ENCODE measurements around the gene MTRFR.

The MTRFR gene

DNA sequence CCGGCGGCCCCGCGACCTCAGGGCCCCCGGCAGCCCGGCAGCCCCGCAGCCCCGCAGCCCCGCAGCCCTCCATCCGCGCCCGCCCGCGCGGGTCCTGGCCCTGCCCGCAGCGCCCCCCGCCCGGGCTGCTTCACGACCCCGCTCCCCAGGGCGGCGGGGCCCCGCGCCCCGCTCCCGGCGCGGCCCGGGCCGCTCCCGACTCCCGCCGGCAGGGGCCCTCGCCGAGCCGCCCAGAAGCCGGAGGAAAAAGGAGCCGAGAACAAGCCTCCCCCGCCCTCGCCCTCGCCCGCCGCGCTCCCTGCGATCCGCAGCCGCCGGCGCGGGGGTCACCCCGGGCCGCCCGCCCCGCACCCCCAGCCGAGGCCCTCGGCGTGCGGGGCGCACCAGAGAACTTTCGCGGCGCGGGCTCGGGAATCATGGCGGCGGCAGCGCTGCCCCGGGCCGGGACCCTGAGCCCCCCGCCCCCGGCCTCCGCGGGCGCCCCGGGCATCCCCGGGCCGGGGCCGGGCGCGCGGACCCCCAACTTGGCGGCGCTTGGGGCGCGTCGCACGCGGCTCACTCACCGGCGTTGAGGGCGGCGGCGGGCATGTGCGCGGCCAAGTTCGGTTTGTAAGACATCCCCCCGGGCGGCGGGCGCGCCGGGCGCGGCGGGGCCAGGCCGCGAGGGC lies 37.9 kb downstream of the MTRFR start:
- peak; percentile 70 for DNase-seq

DNA sequence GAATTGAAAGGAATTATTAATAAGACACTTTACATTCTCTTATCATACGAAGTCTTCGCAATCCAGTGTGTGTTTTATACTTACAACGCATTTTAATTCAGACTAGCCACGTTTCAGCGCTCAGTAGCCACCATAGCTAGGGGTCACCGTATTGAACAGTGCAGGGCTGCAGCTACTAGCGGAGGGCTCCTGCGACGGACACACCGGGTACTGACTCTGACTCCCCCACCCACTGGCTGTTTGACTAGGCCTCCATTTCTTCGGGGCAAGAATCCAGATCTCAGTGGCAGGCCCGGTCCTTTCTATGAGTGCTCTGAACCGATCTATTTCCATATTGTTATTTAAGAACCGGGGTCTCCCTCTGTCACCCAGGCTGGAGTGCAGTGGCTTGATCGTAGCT lies 39.9 kb downstream of the MTRFR start:
- no peak for DNase-seq

- DNase-seq = no peak
Observed at GRCh38 chr12:123278101-123278627, 44.9 kb downstream of the MTRFR start.

- DNase-seq = no peak
Observed at GRCh38 chr12:123280971-123281370, 47.7 kb downstream of the MTRFR start.

- no peak for DNase-seq
Observed at GRCh38 chr12:123282111-123282510, 48.9 kb downstream of the MTRFR start.

GRCh38 chr12:123283461-123283860 lies 50.2 kb downstream of the MTRFR start:
- no peak for DNase-seq

GRCh38 chr12:123284669-123285068 lies 51.4 kb downstream of the MTRFR start:
- no peak for DNase-seq

- DNase-seq = no peak
Observed at GRCh38 chr12:123286652-123287373, 53.6 kb downstream of the MTRFR start.

- no peak for DNase-seq
Observed at GRCh38 chr12:123288751-123289346, 55.6 kb downstream of the MTRFR start.

DNA sequence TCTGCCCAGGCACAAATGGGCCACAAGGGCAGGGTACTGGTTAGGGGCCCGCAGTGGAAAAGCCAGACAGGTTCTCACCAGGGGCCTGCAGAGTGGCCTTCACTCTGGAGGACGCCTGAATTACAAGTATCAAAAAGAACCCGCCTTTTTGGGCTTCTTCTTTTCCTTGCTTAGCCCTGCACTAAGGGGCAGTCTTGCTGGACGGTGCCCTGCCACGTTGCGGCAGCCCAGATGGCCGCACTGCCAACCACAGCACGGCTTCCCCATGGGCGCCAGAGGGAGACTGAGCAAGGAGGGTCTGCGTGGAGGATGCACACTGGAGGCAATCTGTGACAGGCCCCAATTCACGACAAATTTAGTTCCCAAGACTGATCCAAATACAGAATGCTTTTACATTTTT lies 56.7 kb downstream of the MTRFR start:
- no peak for DNase-seq

DNA sequence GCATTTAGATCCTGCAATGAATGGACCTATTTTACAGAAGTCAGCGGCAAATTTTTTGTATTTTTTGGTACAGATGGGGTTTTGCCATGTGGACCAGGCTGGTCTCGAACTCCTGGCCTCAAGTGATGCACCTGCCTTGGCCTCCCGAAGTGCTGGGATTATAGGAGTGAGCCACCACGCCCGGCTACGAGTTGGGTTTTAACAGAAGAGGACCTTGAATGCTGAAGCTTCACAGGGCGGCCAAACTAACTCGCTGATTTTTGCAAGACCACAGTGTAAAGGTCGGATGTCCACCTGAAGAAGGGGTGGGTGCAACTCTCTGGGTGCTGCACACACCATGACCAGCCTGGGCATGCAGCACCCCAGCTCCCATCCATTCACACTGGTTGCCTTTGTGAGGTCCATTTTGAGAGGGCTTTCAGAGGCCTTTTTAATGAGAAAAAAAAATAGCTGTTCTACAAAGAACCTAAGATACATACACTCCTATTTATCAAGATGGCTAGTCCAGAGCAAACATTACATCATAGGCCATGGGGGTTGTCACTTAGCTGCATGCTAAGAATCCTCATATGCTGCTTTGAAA lies 60.0 kb downstream of the MTRFR start:
- DNase-seq = no peak

GRCh38 chr12:123305136-123305535 lies 71.9 kb downstream of the MTRFR start:
- DNase-seq = no peak

DNA sequence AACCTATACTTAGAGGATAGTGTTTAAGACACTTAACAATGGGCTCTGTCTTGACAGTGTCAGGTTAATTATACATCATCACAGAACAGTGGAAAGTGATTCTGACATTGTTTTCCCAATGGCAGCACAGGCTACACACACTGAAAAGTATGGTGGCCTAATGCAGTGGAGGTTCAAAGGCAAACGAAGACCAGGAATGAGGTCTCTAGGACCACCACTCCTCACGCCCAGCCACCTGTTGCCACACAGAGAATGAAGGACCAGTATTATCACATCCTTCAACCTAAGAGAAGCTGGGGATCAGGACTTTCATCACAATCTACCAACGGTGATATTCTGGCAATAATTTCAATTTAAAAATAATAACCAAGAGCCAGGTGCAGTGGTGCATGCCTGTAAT lies 73.0 kb downstream of the MTRFR start:
- DNase-seq = no peak

Measured in NCI-H510A (cell line).